Natural killer cell (primary cell): ENCODE results near the gene IRF2BPL. TPM values are rescaled to one million over a fixed set of nuclear protein-coding genes. Genes with fewer than 3 reads are reported as not detected.

Experiments
- ATAC-seq, 3 donors: fragments of 150-1000 bp in 2 of 3; fragments of 200-7000 bp in 1 of 3; cut with Tn5 transposase; 1 replicate in 1 of 3; 2 replicates in 2 of 3; pipeline ENCODE4 v1.10.0; 2021; ENCODE audit warnings: mild to moderate bottlenecking in 2 of 3, moderate library complexity in 2 of 3
- DNase-seq, 2 donors: peaks; one replicate each; pipeline versions ENCODE4 v3.0.0 to v3.0.0-alpha.2; 2013 to 2021; ENCODE audit warnings: mixed read lengths in 1 of 2
- H3K27ac ChIP-seq: one replicate; pipeline ENCODE4 v1.5.1; 2013; ENCODE audit warnings: mild to moderate bottlenecking, low read length
- H3K27me3 ChIP-seq: one replicate; pipeline ENCODE4 v1.6.1; 2013; ENCODE audit warnings: low read length; ENCODE audit not compliant: control insufficient read depth, insufficient read depth
- H3K36me3 ChIP-seq: one replicate; pipeline ENCODE4 v1.6.1; 2013; ENCODE audit warnings: low read length; ENCODE audit not compliant: control insufficient read depth, insufficient read depth
- H3K4me1 ChIP-seq: one replicate; pipeline ENCODE4 v1.6.1; 2013; ENCODE audit warnings: low read length; ENCODE audit not compliant: control insufficient read depth, insufficient read depth
- H3K4me3 ChIP-seq: one replicate; pipeline ENCODE4 v1.5.1; 2013; ENCODE audit warnings: low read length
- H3K9me3 ChIP-seq: one replicate; pipeline ENCODE4 v1.6.1; 2013; ENCODE audit warnings: low read length; ENCODE audit not compliant: control insufficient read depth, insufficient read depth
- H3K27ac Mint-ChIP-seq, 2 donors: one replicate each; pipeline ENCODE4 v1.8.0; 2022; ENCODE audit warnings: mild to moderate bottlenecking in 2 of 2, mixed read lengths in 2 of 2, moderate library complexity in 1 of 2
- H3K27me3 Mint-ChIP-seq, 2 donors: one replicate each; pipeline ENCODE4 v1.8.0; 2022; ENCODE audit warnings: low read depth in 2 of 2, mixed read lengths in 2 of 2
- H3K36me3 Mint-ChIP-seq: one replicate; pipeline ENCODE4 v1.8.0; 2022; ENCODE audit warnings: mixed read lengths
- H3K4me1 Mint-ChIP-seq, 2 donors: one replicate each; pipeline ENCODE4 v1.8.0; 2022; ENCODE audit warnings: mixed read lengths in 2 of 2
- H3K4me3 Mint-ChIP-seq: one replicate; pipeline ENCODE4 v1.8.0; 2022; ENCODE audit warnings: mild to moderate bottlenecking, moderate library complexity, mixed read lengths
- H3K9me3 Mint-ChIP-seq, 2 donors: one replicate each; pipeline ENCODE4 v1.8.0; 2022; ENCODE audit warnings: mixed read lengths in 2 of 2
- WGBS: methylation state at CpG from one replicate; pipeline ENCODE4 v1.1.7; 2013; ENCODE audit warnings: missing lambda C conversion rate; ENCODE audit not compliant: insufficient coverage; 5-methylcytosine and 5-hydroxymethylcytosine counted together
- intact Hi-C: fragments of 100-400 bp; cut with micrococcal nuclease; formaldehyde crosslinking; loops from one replicate; pipeline ENCODE4 v1.14.2; 2022
- total RNA-seq, 4 donors: library from RNA; stranded (reverse); fragments of 120-200 nt in 1 of 4; gene quantifications; one replicate each; pipeline versions ENCODE4 v1.2.3 to v1.2.4, GENCODE V29; 2013 to 2022
- TF ChIP-seq, protein P1 (sequence below): fragments of 200-600 bp; IDR thresholded peaks from one replicate; pipeline ENCODE4 v1.8.0; 2022; ENCODE audit warnings: antibody characterized with exemption

IRF2BPL gene
- total RNA-seq, 3 donors from 2014 or later (not counting 1 experiment from before 2014, with no cell fraction given) = 39.3 to 46.5 (median 46.3) TPM

DNA sequence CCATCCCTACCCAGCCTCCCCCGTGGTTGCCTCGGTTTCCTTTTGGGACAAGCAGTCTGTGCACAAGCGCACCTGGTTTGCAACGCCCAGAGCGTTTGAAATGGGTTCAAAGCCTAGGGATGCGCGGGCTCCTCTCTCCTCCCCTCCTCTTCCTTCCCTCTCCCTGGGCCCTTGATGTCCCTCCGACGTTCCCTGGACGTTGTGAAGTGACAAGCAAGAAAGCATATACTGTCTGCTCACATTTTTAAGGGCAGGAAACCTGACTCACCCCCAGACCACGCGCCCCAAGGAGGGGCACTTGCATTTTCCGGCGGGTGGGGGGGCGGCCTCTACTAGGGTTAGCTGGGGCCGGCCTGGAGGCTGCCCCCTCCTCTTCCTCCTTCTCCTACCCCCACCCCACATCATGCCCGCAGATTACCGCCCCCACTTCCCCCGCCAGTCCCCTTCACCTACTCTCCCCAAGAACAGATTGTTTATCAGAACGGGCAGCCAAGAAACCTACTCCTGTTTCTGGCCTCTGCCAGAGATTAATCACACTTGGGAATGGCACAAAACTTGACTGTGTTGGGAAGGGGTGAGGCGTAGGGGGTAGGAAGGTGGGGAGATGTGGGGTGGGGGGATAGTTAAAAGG lies 9.5 kb upstream of the IRF2BPL start:
- Mint-ChIP-seq H3K4me1 (peaks cover 75 to 85% of the 10 kb centered on the region in 2 donors), H3K4me3 (peak overlapping the region; percentile 87), H3K27me3 (no peaks in the 10 kb centered on the region), H3K9me3 (no peaks in the 10 kb centered on the region), H3K27ac (peak overlapping the region; percentile 96 to 99), H3K36me3 (no peaks in the 10 kb centered on the region)
- TF ChIP-seq, protein P1, sequence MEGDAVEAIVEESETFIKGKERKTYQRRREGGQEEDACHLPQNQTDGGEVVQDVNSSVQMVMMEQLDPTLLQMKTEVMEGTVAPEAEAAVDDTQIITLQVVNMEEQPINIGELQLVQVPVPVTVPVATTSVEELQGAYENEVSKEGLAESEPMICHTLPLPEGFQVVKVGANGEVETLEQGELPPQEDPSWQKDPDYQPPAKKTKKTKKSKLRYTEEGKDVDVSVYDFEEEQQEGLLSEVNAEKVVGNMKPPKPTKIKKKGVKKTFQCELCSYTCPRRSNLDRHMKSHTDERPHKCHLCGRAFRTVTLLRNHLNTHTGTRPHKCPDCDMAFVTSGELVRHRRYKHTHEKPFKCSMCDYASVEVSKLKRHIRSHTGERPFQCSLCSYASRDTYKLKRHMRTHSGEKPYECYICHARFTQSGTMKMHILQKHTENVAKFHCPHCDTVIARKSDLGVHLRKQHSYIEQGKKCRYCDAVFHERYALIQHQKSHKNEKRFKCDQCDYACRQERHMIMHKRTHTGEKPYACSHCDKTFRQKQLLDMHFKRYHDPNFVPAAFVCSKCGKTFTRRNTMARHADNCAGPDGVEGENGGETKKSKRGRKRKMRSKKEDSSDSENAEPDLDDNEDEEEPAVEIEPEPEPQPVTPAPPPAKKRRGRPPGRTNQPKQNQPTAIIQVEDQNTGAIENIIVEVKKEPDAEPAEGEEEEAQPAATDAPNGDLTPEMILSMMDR = no peak
- ATAC-seq (peak in 1 of 3 donors; percentile 20), DNase-seq (peak; percentile 54 to 61)
- Histone ChIP-seq H3K27me3 (no peaks in the 10 kb centered on the region), H3K4me1 (peaks cover 74% of the 10 kb centered on the region), H3K9me3 (no peaks in the 10 kb centered on the region), H3K36me3 (no peaks in the 10 kb centered on the region), H3K27ac (peak overlapping the region; percentile 60), H3K4me3 (no peak overlapping the region)
- intact Hi-C loops = loop anchor here (5.0 kb wide), 1 partner anchor 271 kb away; no protein-coding TSS in a partner anchor
- 8% methylated on average over 21 of the region's 21 CpGs for WGBS

DNA sequence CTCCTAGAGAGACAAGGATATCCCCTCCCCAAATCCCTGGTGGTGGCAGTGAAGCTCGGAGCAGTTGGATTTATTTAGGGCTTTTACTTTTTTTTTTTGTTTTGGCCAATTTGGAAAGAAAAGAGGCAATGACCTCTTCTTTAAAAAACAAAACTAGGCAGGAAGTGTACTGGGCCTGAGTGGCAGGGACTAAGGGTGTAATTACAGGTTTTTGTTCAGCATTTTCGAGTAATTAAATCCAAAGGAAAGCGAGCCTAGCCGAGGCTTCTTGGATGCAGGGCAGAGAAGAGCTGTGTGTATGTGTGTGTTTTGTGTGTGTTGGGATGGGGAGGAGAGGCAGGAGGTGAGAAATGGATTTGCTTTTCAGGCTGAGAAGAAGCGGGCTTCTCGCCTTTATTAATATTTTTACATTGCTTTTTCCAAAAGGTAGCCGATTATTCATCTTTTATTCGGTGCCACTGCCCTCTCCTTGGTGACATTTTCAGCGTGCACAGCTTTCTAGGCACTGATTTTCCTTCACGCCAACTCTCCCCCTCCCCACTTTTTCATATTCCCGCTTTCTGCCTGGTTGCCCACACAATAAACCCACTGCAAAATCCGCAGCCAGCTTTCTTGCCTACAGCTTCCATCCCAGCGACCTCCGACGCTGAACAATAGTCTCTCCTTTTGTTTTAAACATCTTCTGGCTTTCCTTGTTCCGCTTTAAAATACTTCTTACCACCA lies 8.9 kb upstream of the IRF2BPL start:
- 70% methylated on average over 15 of the region's 16 CpGs for WGBS
- Mint-ChIP-seq H3K9me3 (no peaks in the 10 kb centered on the region), H3K4me1 (peaks cover 77 to 89% of the 10 kb centered on the region in 2 donors), H3K36me3 (no peaks in the 10 kb centered on the region), H3K27ac (peak overlapping the region; percentile 96 to 99), H3K4me3 (peak overlapping the region; percentile 87), H3K27me3 (no peaks in the 10 kb centered on the region)
- Histone ChIP-seq H3K9me3 (no peaks in the 10 kb centered on the region), H3K4me3 (no peak overlapping the region), H3K4me1 (peaks cover 74% of the 10 kb centered on the region), H3K36me3 (no peaks in the 10 kb centered on the region), H3K27me3 (no peaks in the 10 kb centered on the region), H3K27ac (peak overlapping the region; percentile 60)
- intact Hi-C loops = loop anchor here (5.0 kb wide), 1 partner anchor 270 kb away; no protein-coding TSS in a partner anchor
- DNase-seq (no peak), ATAC-seq (no peak)
- TF ChIP-seq, protein P1 = no peak

DNA sequence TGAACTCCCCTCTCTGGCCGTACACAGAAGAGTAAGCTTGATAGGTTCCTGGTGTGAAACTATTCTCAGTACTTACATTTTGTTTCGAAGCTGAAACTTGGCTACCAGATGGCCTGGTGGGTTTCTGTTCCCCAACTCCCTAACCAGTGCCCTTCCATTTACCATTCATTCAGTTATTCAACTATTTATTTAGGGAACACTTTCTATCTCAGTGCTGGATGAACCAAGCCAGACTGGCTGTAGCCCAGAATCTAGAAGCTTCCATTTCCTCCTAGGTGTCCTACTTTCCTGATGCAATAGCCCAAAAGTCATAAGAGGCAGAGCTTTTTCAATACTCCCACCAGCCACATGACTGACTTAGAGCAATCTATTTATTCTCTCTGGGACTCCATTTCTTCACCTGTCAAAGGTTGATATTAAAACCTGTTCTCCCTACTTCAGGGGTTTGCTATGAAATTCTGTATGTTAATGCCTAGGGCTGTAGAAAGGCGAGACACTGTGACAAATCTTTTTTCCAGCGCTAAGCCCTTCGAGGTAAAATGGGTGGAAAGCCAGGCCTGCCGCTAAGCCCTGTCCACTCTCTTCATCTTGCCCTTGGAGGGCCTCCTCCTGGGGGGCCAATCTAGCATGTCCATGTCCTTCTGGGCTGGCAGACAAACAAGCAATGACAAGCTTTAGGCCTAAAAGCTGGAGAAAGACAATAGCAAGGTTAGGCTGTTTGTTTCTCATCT lies 8.1 kb upstream of the IRF2BPL start:
- intact Hi-C loops = loop anchor here (5.0 kb wide), 1 partner anchor 269 kb away; no protein-coding TSS in a partner anchor

More for the DNA sequence above, 8.1 kb upstream of the IRF2BPL start:
- H3K27me3 ChIP-seq = no peaks in the 10 kb centered on the region
- peak overlapping the region; percentile 78 for H3K4me3 Mint-ChIP-seq
- H3K9me3 Mint-ChIP-seq = no peaks in the 10 kb centered on the region
- peaks cover 78 to 90% of the 10 kb centered on the region in 2 donors for H3K4me1 Mint-ChIP-seq
- DNase-seq = no peak
- no peaks in the 10 kb centered on the region for H3K36me3 ChIP-seq
- TF ChIP-seq, protein P1 = no peak
- WGBS = 83% methylated on average over 6 of the region's 6 CpGs
- no peaks in the 10 kb centered on the region for H3K27me3 Mint-ChIP-seq
- no peaks in the 10 kb centered on the region for H3K36me3 Mint-ChIP-seq
- H3K27ac Mint-ChIP-seq = peak overlapping the region; percentile 96 to 99
- H3K4me1 ChIP-seq = peaks cover 74% of the 10 kb centered on the region
- no peak for ATAC-seq
- H3K4me3 ChIP-seq = no peak overlapping the region
- H3K9me3 ChIP-seq = no peaks in the 10 kb centered on the region
- H3K27ac ChIP-seq = peak overlapping the region; percentile 60
